SK-N-SH treated with all-trans-retinoic acid at 6 μM for 48 hours (cell line): ENCODE results near the gene FAM234A.

Source experiments
- ATAC-seq: fragments of 200-7000 bp; cut with Tn5 transposase; 3 replicates; pipeline ENCODE4 v1.9.1; 2020; ENCODE audit warnings: mild to moderate bottlenecking, moderate library complexity
- BACH2 ChIP-seq: fragments of 250-450 bp; sonication (Bioruptor Pico); IDR thresholded peaks from 2 replicates; pipeline ENCODE4 v1.9.0; 2021; ENCODE audit warnings: mild to moderate bottlenecking, borderline replicate concordance
- CSDC2 ChIP-seq: fragments of 250-450 bp; sonication (Bioruptor Pico); IDR thresholded peaks from 2 replicates; pipeline ENCODE4 v1.5.0; 2020; ENCODE audit warnings: mild to moderate bottlenecking, moderate library complexity
- ESRRG ChIP-seq: fragments of 250-450 bp; sonication (Bioruptor Pico); IDR thresholded peaks from 2 replicates; pipeline ENCODE4 v1.6.1; 2021; ENCODE audit warnings: mild to moderate bottlenecking
- GLIS3 ChIP-seq: fragments of 250-450 bp; sonication (Bioruptor Pico); IDR thresholded peaks from 2 replicates; pipeline ENCODE4 v1.5.0; 2020; ENCODE audit warnings: mild to moderate bottlenecking, moderate library complexity
- ISL1 ChIP-seq: fragments of 250-450 bp; sonication (Bioruptor Pico); IDR thresholded peaks from 2 replicates; pipeline ENCODE4 v2.1.2; 2022; ENCODE audit warnings: mild to moderate bottlenecking, moderate library complexity
- OSR1 ChIP-seq: fragments of 250-450 bp; sonication (Bioruptor Pico); IDR thresholded peaks from 2 replicates; pipeline ENCODE4 v1.8.0; 2022; ENCODE audit warnings: moderate library complexity, mild to moderate bottlenecking, inconsistent platforms
- PPARA ChIP-seq: fragments of 250-450 bp; sonication (Bioruptor Pico); IDR thresholded peaks from 2 replicates; pipeline ENCODE4 v1.5.0; 2020; ENCODE audit warnings: mild to moderate bottlenecking, borderline replicate concordance
- RARB ChIP-seq: fragments of 250-450 bp; sonication (Bioruptor Pico); IDR thresholded peaks from 2 replicates; pipeline ENCODE4 v1.8.0; 2021; ENCODE audit warnings: mild to moderate bottlenecking, moderate library complexity
- TCF4 ChIP-seq: fragments of 250-450 bp; sonication (Bioruptor Pico); IDR thresholded peaks from 2 replicates; pipeline ENCODE4 v1.8.0; 2021; ENCODE audit warnings: mild to moderate bottlenecking, moderate library complexity, borderline replicate concordance
- TOX ChIP-seq: fragments of 250-450 bp; sonication (Bioruptor Pico); IDR thresholded peaks from 2 replicates; pipeline ENCODE4 v1.8.0; 2021; ENCODE audit warnings: mild to moderate bottlenecking, moderate library complexity, borderline replicate concordance
- ZC3H10 ChIP-seq: fragments of 250-450 bp; sonication (Bioruptor Pico); IDR thresholded peaks from 2 replicates; pipeline ENCODE4 v1.5.1; 2021; ENCODE audit warnings: mild to moderate bottlenecking, moderate library complexity
- ZFP3 ChIP-seq: fragments of 250-450 bp; sonication (Bioruptor Pico); IDR thresholded peaks from 2 replicates; pipeline ENCODE4 v1.5.0; 2020; ENCODE audit warnings: mild to moderate bottlenecking, moderate library complexity
- ZFP30 ChIP-seq: fragments of 450-650 bp; formaldehyde crosslinking; IDR thresholded peaks from 2 replicates; pipeline ENCODE4 v1.5.0; 2022; ENCODE audit warnings: mild to moderate bottlenecking, moderate library complexity
- ZNF565 ChIP-seq: fragments of 450-650 bp; formaldehyde crosslinking; conservative IDR thresholded peaks from 2 replicates; pipeline ENCODE4 v1.5.0; 2020; ENCODE audit warnings: low read depth, mild to moderate bottlenecking, moderate library complexity
- ZNF70 ChIP-seq: fragments of 450-650 bp; formaldehyde crosslinking; IDR thresholded peaks from 2 replicates; pipeline ENCODE4 v1.5.0; 2020; ENCODE audit warnings: mild to moderate bottlenecking, moderate library complexity
- ZNF8 ChIP-seq: fragments of 450-650 bp; formaldehyde crosslinking; IDR thresholded peaks from 2 replicates; pipeline ENCODE4 v1.5.0; 2020; ENCODE audit warnings: mild to moderate bottlenecking, moderate library complexity
- TF ChIP-seq, protein P1 (sequence below): fragments of 250-450 bp; sonication (Bioruptor Pico); IDR thresholded peaks from 2 replicates; pipeline ENCODE4 v1.5.1; 2020; ENCODE audit warnings: low read depth, mild to moderate bottlenecking, moderate library complexity
- TF ChIP-seq, protein P2 (sequence below): fragments of 250-450 bp; sonication (Bioruptor Pico); IDR thresholded peaks from 2 replicates; pipeline ENCODE4 v1.5.1; 2021; ENCODE audit warnings: mild to moderate bottlenecking, moderate library complexity
- TF ChIP-seq, protein P3 (sequence below): fragments of 250-450 bp; sonication (Bioruptor Pico); IDR thresholded peaks from 2 replicates; pipeline ENCODE4 v1.8.0; 2021; ENCODE audit warnings: low read depth, mild to moderate bottlenecking, moderate library complexity, borderline replicate concordance
- TF ChIP-seq, protein P4 (sequence below): fragments of 250-450 bp; sonication (Bioruptor Pico); IDR thresholded peaks from 2 replicates; pipeline ENCODE4 v1.8.0; 2020; ENCODE audit warnings: mild to moderate bottlenecking, moderate library complexity, borderline replicate concordance
- TF ChIP-seq, protein P5 (sequence below): fragments of 250-450 bp; sonication (Bioruptor Pico); IDR thresholded peaks from 2 replicates; pipeline ENCODE4 v1.5.0; 2020; ENCODE audit warnings: mild to moderate bottlenecking, moderate library complexity

Gene FAM234A

DNA sequence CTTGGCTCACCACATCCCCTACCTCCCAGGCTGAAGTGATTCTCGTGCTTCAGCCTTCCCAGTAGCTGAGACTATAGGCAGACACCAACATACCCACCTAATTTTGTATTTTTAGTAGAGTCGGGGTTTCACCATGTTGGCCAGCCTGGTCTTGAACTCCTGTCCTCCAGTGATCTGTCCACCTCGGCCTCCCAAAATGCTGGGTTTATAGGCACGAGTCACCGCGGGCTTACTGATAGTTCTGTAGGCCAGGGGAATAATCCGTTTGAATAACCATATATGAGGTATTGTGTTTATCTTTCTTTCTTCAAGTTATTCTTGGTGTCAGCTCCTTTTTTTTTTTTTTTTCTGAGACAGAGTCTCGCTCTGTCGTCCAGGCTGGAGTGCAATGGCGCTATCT, 7.7 kb downstream of the FAM234A start:
- no peak for ATAC-seq
- TF ChIP-seq ZNF565 (CRISPR knock-in tag): no peak
- TF ChIP-seq ISL1: no peak
- no peak for TF ChIP-seq OSR1 (CRISPR knock-in tag)
- no peak for TF ChIP-seq ESRRG (CRISPR knock-in tag)
- TF ChIP-seq, protein P1, sequence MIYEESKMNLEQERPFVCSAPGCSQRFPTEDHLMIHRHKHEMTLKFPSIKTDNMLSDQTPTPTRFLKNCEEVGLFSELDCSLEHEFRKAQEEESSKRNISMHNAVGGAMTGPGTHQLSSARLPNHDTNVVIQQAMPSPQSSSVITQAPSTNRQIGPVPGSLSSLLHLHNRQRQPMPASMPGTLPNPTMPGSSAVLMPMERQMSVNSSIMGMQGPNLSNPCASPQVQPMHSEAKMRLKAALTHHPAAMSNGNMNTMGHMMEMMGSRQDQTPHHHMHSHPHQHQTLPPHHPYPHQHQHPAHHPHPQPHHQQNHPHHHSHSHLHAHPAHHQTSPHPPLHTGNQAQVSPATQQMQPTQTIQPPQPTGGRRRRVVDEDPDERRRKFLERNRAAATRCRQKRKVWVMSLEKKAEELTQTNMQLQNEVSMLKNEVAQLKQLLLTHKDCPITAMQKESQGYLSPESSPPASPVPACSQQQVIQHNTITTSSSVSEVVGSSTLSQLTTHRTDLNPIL: no peak
- TF ChIP-seq RARB (CRISPR knock-in tag): no peak
- TF ChIP-seq ZC3H10 (CRISPR knock-in tag): no peak
- TF ChIP-seq, protein P2, sequence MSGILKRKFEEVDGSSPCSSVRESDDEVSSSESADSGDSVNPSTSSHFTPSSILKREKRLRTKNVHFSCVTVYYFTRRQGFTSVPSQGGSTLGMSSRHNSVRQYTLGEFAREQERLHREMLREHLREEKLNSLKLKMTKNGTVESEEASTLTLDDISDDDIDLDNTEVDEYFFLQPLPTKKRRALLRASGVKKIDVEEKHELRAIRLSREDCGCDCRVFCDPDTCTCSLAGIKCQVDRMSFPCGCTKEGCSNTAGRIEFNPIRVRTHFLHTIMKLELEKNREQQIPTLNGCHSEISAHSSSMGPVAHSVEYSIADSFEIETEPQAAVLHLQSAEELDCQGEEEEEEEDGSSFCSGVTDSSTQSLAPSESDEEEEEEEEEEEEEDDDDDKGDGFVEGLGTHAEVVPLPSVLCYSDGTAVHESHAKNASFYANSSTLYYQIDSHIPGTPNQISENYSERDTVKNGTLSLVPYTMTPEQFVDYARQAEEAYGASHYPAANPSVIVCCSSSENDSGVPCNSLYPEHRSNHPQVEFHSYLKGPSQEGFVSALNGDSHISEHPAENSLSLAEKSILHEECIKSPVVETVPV (CRISPR knock-in tag): no peak
- TF ChIP-seq GLIS3 (CRISPR knock-in tag): no peak
- TF ChIP-seq, protein P3, sequence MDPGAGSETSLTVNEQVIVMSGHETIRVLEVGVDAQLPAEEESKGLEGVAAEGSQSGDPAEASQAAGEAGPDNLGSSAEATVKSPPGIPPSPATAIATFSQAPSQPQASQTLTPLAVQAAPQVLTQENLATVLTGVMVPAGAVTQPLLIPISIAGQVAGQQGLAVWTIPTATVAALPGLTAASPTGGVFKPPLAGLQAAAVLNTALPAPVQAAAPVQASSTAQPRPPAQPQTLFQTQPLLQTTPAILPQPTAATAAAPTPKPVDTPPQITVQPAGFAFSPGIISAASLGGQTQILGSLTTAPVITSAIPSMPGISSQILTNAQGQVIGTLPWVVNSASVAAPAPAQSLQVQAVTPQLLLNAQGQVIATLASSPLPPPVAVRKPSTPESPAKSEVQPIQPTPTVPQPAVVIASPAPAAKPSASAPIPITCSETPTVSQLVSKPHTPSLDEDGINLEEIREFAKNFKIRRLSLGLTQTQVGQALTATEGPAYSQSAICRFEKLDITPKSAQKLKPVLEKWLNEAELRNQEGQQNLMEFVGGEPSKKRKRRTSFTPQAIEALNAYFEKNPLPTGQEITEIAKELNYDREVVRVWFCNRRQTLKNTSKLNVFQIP (CRISPR knock-in tag): no peak
- no peak for TF ChIP-seq TOX (CRISPR knock-in tag)

DNA sequence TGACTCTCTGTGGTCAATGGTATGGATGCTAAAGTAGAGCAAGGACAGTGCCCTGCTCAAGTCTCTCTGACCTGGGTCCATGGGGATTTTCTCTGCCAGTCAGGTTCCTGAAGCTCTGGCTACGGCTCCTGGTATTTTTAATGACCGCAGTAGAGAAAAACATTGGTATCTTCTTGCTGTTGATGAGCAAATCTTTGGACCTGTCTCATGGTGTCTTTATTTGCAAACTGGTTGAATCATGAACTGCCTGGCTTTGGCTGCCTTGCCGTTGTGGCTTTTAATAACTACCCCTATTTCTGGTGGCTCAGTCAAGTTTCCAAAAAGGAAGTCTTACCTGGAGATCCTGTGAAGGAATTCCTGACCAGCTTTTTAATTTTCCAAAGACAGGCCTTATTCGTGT, 8.7 kb downstream of the FAM234A start:
- TF ChIP-seq, protein P2 (CRISPR knock-in tag): no peak
- ATAC-seq: no peak

DNA sequence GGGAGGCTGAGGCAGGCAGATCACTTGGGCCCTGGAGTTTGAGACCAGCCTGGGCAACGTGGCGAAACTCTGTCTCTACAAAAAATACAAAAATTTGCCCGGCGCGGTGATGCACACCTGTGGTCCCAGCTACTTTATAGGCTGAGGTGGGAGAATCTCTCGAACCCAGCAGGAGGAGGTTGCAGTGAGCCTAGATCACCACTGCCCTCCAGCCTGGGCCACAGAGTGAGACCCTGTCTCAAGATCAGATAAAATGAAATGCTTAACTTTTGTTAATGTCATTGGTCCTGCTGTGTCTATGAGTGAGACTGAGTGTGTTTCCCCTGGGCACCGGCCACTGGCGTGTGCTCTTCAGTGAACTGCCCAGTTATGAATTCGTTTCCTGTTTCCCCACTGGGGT, 10.5 kb downstream of the FAM234A start:
- no peak for ATAC-seq
- TF ChIP-seq ISL1 (no peak), TOX (CRISPR knock-in tag) (no peak), ESRRG (CRISPR knock-in tag) (no peak), CSDC2 (CRISPR knock-in tag) (no peak), ZFP30 (CRISPR knock-in tag) (no peak), TCF4 (CRISPR knock-in tag) (no peak), BACH2 (CRISPR knock-in tag) (no peak), RARB (CRISPR knock-in tag) (no peak), ZNF565 (CRISPR knock-in tag) (no peak), ZFP3 (CRISPR knock-in tag) (no peak), PPARA (CRISPR knock-in tag) (no peak), GLIS3 (CRISPR knock-in tag) (no peak), OSR1 (CRISPR knock-in tag) (no peak), ZNF8 (CRISPR knock-in tag) (no peak), ZNF70 (no peak), ZC3H10 (CRISPR knock-in tag) (no peak)
- TF ChIP-seq, protein P2 (CRISPR knock-in tag): no peak
- TF ChIP-seq, protein P4, sequence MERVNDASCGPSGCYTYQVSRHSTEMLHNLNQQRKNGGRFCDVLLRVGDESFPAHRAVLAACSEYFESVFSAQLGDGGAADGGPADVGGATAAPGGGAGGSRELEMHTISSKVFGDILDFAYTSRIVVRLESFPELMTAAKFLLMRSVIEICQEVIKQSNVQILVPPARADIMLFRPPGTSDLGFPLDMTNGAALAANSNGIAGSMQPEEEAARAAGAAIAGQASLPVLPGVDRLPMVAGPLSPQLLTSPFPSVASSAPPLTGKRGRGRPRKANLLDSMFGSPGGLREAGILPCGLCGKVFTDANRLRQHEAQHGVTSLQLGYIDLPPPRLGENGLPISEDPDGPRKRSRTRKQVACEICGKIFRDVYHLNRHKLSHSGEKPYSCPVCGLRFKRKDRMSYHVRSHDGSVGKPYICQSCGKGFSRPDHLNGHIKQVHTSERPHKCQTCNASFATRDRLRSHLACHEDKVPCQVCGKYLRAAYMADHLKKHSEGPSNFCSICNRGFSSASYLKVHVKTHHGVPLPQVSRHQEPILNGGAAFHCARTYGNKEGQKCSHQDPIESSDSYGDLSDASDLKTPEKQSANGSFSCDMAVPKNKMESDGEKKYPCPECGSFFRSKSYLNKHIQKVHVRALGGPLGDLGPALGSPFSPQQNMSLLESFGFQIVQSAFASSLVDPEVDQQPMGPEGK (CRISPR knock-in tag): no peak
- TF ChIP-seq, protein P5, sequence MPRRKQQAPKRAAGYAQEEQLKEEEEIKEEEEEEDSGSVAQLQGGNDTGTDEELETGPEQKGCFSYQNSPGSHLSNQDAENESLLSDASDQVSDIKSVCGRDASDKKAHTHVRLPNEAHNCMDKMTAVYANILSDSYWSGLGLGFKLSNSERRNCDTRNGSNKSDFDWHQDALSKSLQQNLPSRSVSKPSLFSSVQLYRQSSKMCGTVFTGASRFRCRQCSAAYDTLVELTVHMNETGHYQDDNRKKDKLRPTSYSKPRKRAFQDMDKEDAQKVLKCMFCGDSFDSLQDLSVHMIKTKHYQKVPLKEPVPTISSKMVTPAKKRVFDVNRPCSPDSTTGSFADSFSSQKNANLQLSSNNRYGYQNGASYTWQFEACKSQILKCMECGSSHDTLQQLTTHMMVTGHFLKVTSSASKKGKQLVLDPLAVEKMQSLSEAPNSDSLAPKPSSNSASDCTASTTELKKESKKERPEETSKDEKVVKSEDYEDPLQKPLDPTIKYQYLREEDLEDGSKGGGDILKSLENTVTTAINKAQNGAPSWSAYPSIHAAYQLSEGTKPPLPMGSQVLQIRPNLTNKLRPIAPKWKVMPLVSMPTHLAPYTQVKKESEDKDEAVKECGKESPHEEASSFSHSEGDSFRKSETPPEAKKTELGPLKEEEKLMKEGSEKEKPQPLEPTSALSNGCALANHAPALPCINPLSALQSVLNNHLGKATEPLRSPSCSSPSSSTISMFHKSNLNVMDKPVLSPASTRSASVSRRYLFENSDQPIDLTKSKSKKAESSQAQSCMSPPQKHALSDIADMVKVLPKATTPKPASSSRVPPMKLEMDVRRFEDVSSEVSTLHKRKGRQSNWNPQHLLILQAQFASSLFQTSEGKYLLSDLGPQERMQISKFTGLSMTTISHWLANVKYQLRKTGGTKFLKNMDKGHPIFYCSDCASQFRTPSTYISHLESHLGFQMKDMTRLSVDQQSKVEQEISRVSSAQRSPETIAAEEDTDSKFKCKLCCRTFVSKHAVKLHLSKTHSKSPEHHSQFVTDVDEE (CRISPR knock-in tag): no peak
- TF ChIP-seq, protein P1: no peak
